HG03108 (cell line): ENCODE data around the gene MSL3B.

Experiments used
- ATAC-seq: cut with Tn5 transposase; IDR thresholded peaks from one replicate; pipeline ENCODE4 v1.9.1; 2021; ENCODE audit warnings: moderate library complexity; ENCODE audit not compliant: unreplicated experiment

Gene MSL3B

DNA sequence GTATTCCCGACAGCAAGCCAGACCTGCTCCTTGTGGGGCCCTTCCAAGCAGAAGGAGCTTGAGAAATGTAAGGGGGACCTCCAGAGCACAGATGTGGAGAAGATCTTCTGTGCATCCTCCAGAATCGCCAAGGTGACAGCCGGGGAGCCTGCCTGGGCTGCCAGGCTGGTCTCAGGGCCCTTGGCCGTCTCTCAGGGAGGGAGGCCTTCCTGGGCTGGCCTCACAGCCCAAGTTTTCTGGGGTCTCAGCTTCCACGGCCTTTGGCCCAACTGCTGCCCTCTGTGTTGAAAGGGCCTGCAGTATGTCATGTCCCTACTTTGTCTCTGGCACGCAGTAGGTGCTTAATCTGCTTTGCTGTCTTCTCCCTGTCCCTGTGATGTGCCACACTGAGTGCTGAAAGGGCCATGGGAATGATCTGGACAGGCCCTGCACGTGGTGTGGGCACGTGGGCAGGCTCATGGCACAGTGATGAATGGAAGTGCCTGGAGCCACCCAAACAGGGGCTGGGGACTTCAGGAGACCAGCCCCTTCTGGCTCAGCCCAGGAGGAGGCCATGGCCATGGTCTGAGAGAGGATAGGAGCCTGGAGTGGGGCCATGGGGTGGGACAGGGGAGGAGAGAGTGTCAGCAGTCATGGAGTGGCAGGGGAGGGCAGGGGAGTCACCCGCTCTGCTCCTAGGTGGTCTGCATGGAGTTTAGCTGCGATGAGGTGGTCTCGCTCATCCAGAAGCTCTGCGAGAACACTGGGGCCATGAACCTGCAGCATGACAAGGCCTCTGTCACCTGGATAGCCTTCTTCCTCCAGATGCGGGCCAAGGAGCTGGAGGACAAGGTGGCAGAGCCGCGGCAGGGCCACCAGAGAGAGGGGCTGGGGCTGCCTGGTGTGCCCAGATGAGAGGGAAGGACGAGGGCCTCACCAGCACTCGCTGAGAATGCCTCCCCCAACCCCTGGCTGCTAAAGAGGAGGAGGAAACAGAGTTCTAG, 49.3 kb downstream of the MSL3B start:
- no peak for ATAC-seq

DNA sequence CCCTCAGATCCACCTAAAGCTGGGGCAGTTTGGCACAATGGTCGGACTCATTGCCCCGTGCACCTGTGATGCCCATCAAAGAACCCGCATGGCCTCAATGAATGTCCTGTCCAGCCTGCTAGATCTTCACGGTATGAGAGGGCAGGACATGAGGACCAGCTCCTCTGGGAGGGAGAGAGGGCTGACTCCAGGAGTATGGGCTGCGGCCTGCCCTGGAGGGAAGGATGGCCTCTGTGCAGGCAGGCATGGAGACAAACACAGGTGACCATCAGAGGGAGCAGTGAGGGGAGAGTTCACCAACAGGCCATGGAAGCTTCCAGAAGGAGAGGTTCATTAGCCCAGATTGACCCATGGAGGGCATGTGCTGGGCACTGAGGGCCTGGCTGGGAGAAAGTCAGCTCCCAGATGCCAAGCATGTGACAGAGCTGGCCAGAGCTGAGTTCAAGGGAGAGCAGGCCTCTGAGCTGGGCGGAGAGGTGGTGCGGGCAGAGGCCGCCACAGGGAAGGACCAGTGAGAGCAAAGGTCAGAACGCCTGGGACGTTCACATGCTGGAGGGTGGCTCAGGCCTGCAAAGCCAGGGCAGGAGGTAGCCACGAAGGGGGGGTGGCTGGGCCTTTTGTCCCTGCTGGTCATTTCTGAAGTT, 50.1 kb downstream of the MSL3B start:
- no peak for ATAC-seq

- no peak for ATAC-seq
Measured at GRCh38 chr2:233817361-233817911, 50.8 kb downstream of the MSL3B start.

- ATAC-seq, result no peak
Measured at GRCh38 chr2:233816771-233817170, 51.4 kb downstream of the MSL3B start.

- no peak for ATAC-seq
Measured at GRCh38 chr2:233816334-233816733, 51.9 kb downstream of the MSL3B start.

DNA sequence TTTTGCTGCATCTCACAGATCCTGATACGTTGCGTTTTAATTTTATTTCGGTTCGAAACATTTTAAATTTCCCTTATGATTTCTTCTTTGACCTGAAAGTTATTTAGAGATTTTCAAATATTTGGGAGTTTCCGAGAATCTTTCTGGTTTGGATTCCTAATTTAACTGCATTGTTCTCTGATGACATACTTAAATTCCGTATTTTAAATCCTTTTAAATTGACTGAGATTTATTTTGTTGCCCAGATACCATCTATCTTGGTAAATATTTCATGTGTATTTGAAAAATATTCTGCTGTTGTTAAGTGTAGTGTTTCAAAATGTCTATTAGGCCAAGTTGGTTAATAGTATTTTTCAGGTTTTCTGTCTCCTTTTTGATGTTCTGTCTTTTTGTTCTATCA, 52.3 kb downstream of the MSL3B start:
- ATAC-seq, result no peak
